Testis (tissue), 3 donors: ENCODE measurements around the gene DYNC1I1. TPM values are rescaled to one million over a fixed set of nuclear protein-coding genes. Genes with fewer than 3 reads are reported as not detected.
A peak's percentile ranks its signal among the peaks of the same experiment; 100 is the strongest.

Experiments
- DNase-seq: peaks from one replicate; pipeline ENCODE4 v3.0.0-alpha.2; 2019
- H3K27ac ChIP-seq, 2 donors: fragments of 200-600 bp; sonication (generic); one replicate each; pipeline ENCODE4 v1.5.1; 2019
- H3K27me3 ChIP-seq: fragments of 200-600 bp; sonication (generic); one replicate; pipeline ENCODE4 v1.5.1; 2019
- H3K36me3 ChIP-seq: fragments of 200-600 bp; sonication (generic); one replicate; pipeline ENCODE4 v1.5.1; 2017; ENCODE audit warnings: low read depth; ENCODE audit errors: missing control alignments
- H3K4me1 ChIP-seq: fragments of 200-600 bp; sonication (generic); one replicate; pipeline ENCODE4 v1.5.1; 2019
- H3K4me3 ChIP-seq, 2 donors: fragments of 200-600 bp; sonication (generic); one replicate each; pipeline ENCODE4 v1.5.1; 2017 to 2019
- H3K9me3 ChIP-seq: fragments of 200-600 bp; sonication (generic); one replicate; pipeline ENCODE4 v1.5.1; 2017
- CTCF ChIP-seq, 3 experiments: fragments of 450-650 bp in 2 of 3; fragments of 200-600 bp in 1 of 3; sonication (generic) in 1 of 3; IDR thresholded peaks; one replicate each; pipeline ENCODE4 v1.5.1; 2016 to 2019; ENCODE audit warnings: antibody characterized with exemption in 3 of 3, mild to moderate bottlenecking in 2 of 3, moderate library complexity in 1 of 3
- POLR2A ChIP-seq: fragments of 450-650 bp; IDR thresholded peaks from one replicate; pipeline ENCODE4 v1.6.1; 2017; ENCODE audit warnings: antibody characterized with exemption, mild to moderate bottlenecking, moderate library complexity
- WGBS, 2 donors: methylation state at CpG; one replicate each; pipeline ENCODE4 v1.1.5; 2018; 5-methylcytosine and 5-hydroxymethylcytosine counted together
- intact Hi-C: fragments of 100-400 bp; cut with DNase I; formaldehyde crosslinking; loops from one replicate; pipeline ENCODE4 v1.15.1; 2023; ENCODE audit warnings: low total_unique reads
- polyA plus RNA-seq: library from polyadenylated mRNA; stranded (reverse); fragments of 350-450 nt; fragmentation: Illumina TruSeq; extraction: RNeasy Lipid Tissue Mini Kit (QIAGEN cat#74804); gene quantifications from one replicate; pipeline ENCODE4 v1.2.3, GENCODE V29; 2014; ENCODE audit warnings: low read depth, low replicate concordance; ENCODE audit not compliant: insufficient read depth
- total RNA-seq, 2 donors: library from RNA; depleted of rRNA; stranded (reverse); fragments of >200 nt; gene quantifications; one replicate each; pipeline ENCODE4 v1.2.3, GENCODE V29; 2016

DYNC1I1 gene
- total and polyA plus RNA-seq, 3 donors from 2014 or later, result 3.7 to 7.1 (median 5.0) TPM

- Histone ChIP-seq H3K4me1 (no peaks in the 10 kb centered on the region), H3K4me3 (no peak overlapping the region), H3K36me3 (no peaks in the 10 kb centered on the region), H3K27me3 (no peaks in the 10 kb centered on the region), H3K9me3 (no peaks in the 10 kb centered on the region), H3K27ac (no peak overlapping the region)
- DNase-seq, result no peak
- intact Hi-C loops, result no loop called here
- 74 to 76% methylated on average over 2 to 3 of the region's 3 CpGs for WGBS, 2 donors
- TF ChIP-seq CTCF (IDR thresholded peaks at IDR 0.05) (no peak), POLR2A (no peak)
Observed at GRCh38 chr7:95957510-95957909, 185.2 kb downstream of the DYNC1I1 start.

DNA sequence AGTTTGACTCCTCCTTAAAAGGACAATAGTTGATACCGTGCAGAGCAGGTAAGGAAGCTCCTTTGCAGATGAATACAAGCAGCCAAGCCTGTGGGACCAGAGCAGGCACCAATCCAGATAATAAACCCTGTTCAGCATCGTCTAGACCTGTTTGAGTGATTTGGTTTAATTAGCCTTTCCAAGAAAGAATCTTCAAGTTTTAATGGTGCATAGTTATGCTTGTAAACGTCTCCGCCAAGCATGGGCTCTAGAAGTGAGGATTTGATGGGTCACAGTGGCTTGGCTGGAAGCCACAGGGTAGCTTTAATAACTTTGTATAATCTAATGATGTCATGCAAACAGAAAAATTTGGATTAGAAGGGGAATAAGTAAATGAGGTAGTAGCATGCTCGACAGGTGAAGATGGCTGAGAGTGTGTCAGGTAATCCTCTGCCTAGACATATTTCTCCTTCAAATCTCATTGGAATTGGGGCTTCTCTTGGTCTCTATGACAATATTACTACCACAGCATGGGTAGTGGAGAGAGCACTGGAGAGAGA is 188.4 kb downstream of the DYNC1I1 start:
- H3K9me3 ChIP-seq, result no peaks in the 10 kb centered on the region
- intact Hi-C loops, result no loop called here
- no peaks in the 10 kb centered on the region for H3K36me3 ChIP-seq
- no peak for DNase-seq
- WGBS, 2 donors, result 83 to 90% methylated on average over 5 of the region's 5 CpGs
- no peaks in the 10 kb centered on the region for H3K4me1 ChIP-seq
- H3K27ac ChIP-seq, result no peak overlapping the region
- no peak for TF ChIP-seq CTCF (IDR thresholded peaks at IDR 0.05)
- TF ChIP-seq POLR2A, result no peak
- no peak overlapping the region for H3K4me3 ChIP-seq
- H3K27me3 ChIP-seq, result no peaks in the 10 kb centered on the region

GRCh38 chr7:95963446-95963990 is 191.2 kb downstream of the DYNC1I1 start:
- TF ChIP-seq CTCF (IDR thresholded peaks at IDR 0.05) (no peak), POLR2A (no peak)
- intact Hi-C loops, result no loop called here
- Histone ChIP-seq H3K27ac (no peak overlapping the region), H3K9me3 (no peaks in the 10 kb centered on the region), H3K27me3 (no peaks in the 10 kb centered on the region), H3K36me3 (no peaks in the 10 kb centered on the region), H3K4me1 (no peaks in the 10 kb centered on the region), H3K4me3 (no peak overlapping the region)
- no peak for DNase-seq
- WGBS, 2 donors, result 37 to 49% methylated on average over 1 of the region's 1 CpG

DNA sequence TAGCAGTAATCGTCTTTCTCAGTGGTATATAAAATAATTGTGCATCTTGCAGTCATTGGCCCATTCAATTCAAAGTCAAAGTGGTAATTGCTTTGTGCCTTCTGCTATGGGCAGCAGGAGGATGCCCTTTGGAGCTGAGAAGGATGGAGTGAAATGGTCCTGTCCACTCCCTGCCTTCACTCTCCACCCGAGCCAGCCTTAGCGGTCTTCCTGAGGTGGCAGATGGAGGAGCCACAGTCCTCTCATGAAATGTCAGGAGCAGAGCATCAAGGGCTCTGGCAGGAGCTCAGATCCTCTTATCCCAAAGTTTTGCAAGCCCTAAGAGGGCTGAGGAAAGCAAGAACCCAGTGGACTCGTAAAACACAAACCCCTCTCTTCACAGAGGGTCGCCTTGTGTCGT is 199.4 kb downstream of the DYNC1I1 start:
- no peaks in the 10 kb centered on the region for H3K27me3 ChIP-seq
- intact Hi-C loops, result no loop called here

GRCh38 chr7:95972523-95972922 is 200.2 kb downstream of the DYNC1I1 start:
- TF ChIP-seq POLR2A (no peak), CTCF (IDR thresholded peaks at IDR 0.05) (no peak)
- H3K27ac ChIP-seq, result peak overlapping the region in 1 of 2 donors; percentile 26
- intact Hi-C loops, result no loop called here
- no peaks in the 10 kb centered on the region for H3K9me3 ChIP-seq
- WGBS, 2 donors, result 42 to 47% methylated on average over 6 to 7 of the region's 7 CpGs
- no peaks in the 10 kb centered on the region for H3K36me3 ChIP-seq
- peaks cover 15% of the 10 kb centered on the region for H3K4me1 ChIP-seq
- H3K27me3 ChIP-seq, result no peaks in the 10 kb centered on the region
- no peak overlapping the region for H3K4me3 ChIP-seq
- peak; percentile 19 for DNase-seq

More for the DNA sequence above, 199.4 kb downstream of the DYNC1I1 start:
- Histone ChIP-seq H3K27ac (peak overlapping the region in 1 of 2 donors; percentile 26), H3K9me3 (no peaks in the 10 kb centered on the region), H3K4me3 (no peak overlapping the region), H3K36me3 (no peaks in the 10 kb centered on the region), H3K4me1 (peaks cover 13% of the 10 kb centered on the region)
- no peak for TF ChIP-seq POLR2A
- WGBS, 2 donors, result 90 to 96% methylated on average over 6 of the region's 6 CpGs
- DNase-seq, result no peak
